ENCODE data around the gene LRP10. TPM values are rescaled to one million over a fixed set of nuclear protein-coding genes. Genes with fewer than 3 reads are reported as not detected.
"Not testable (repeated sequence)": the region's sequence is repeated elsewhere in the genome, so short reads cannot be mapped to it uniquely, and the experiment has no call there.

LRP10 gene
- 100 to 1,000 TPM in 1 of 4 donors, 10 to 100 TPM in 3; 31.1 to 109 (median 60.1) TPM for total RNA-seq

- in situ Hi-C loops (cut with MboI; ENCODE audit: low sequenced_read_pairs in 4 of 4), result loop anchor here in 3 of 4 donors (25.0 kb wide), 2 partner anchors 309 to 484 kb away; no protein-coding TSS in a partner anchor
- ATAC-seq, result peak; percentile 86 to 91
- intact Hi-C loops (cut with DNase I; ENCODE audit: low total_unique reads), result loop anchor here (1.0 to 5.0 kb wide), 7 partner anchors 19 to 273 kb away; partner anchors contain the start of genes ABHD4, HAUS4, MRPL52 and PRMT5
Measured at GRCh38 chr14:22871224-22872032, at the start of gene LRP10. Gene LRP10 (plus strand): TSS chr14:22871740. CDS start chr14:22872304, 564 bp downstream.

GRCh38 chr14:22822016-22822570, 49.4 kb upstream of the LRP10 start:
- in situ Hi-C loops (cut with MboI; ENCODE audit: low sequenced_read_pairs in 4 of 4), result loop anchor here in 1 of 4 donors (5.0 kb wide), 1 partner anchor 35 kb away; no protein-coding TSS in a partner anchor
- no peak overlapping the region for H3K27ac ChIP-seq

More at GRCh38 chr14:22871224-22872032, at the start of gene LRP10:
- Histone ChIP-seq H3K4me3 (peak within 1 kb of the TSS; percentile 89 to 100 (median 96)), H3K27ac (peak within 1 kb of the TSS; percentile 98 to 100 (median 99)), H3K36me3 (peaks cover 0 to 34% of the 10 kb centered on the region in 2 donors), H3K9me3 (no peaks in the 10 kb centered on the region), H3K27me3 (no peaks in the 10 kb centered on the region), H3K4me1 (peaks cover 16 to 22% of the 10 kb centered on the region in 2 donors)
- DNase-seq, result peak; percentile 91 to 93
- peak; percentile 88 to 91 for TF ChIP-seq POLR2A (IDR thresholded peaks at IDR 0.05)
- TF ChIP-seq, protein P1, sequence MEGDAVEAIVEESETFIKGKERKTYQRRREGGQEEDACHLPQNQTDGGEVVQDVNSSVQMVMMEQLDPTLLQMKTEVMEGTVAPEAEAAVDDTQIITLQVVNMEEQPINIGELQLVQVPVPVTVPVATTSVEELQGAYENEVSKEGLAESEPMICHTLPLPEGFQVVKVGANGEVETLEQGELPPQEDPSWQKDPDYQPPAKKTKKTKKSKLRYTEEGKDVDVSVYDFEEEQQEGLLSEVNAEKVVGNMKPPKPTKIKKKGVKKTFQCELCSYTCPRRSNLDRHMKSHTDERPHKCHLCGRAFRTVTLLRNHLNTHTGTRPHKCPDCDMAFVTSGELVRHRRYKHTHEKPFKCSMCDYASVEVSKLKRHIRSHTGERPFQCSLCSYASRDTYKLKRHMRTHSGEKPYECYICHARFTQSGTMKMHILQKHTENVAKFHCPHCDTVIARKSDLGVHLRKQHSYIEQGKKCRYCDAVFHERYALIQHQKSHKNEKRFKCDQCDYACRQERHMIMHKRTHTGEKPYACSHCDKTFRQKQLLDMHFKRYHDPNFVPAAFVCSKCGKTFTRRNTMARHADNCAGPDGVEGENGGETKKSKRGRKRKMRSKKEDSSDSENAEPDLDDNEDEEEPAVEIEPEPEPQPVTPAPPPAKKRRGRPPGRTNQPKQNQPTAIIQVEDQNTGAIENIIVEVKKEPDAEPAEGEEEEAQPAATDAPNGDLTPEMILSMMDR (IDR thresholded peaks at IDR 0.05 in 4 of 5, conservative IDR thresholded peaks at IDR 0.05 in 1 of 5), result peak in 1 of 5 experiments; percentile 13

GRCh38 chr14:22822571-22823098, 48.9 kb upstream of the LRP10 start:
- intact Hi-C loops (cut with DNase I; ENCODE audit: low total_unique reads), result loop anchor here (1.0 to 2.0 kb wide), 2 partner anchors 31 to 266 kb away; no protein-coding TSS in a partner anchor
- ATAC-seq, result peak; percentile 75 to 79
- no peak overlapping the region for H3K27ac ChIP-seq
- in situ Hi-C loops (cut with MboI; ENCODE audit: low sequenced_read_pairs in 4 of 4), result loop anchor here in 1 of 4 donors (5.0 kb wide), 1 partner anchor 35 kb away; no protein-coding TSS in a partner anchor
- H3K27me3 ChIP-seq, result peaks cover 0 to 2% (median 0%) of the 10 kb centered on the region in 3 donors
- peaks cover 6 to 11% of the 10 kb centered on the region in 2 donors for H3K4me1 ChIP-seq
- H3K4me3 ChIP-seq, result peak overlapping the region; percentile 43 to 49 (median 46)
- no peaks in the 10 kb centered on the region for H3K9me3 ChIP-seq
- TF ChIP-seq, protein P1 (IDR thresholded peaks at IDR 0.05 in 4 of 5, conservative IDR thresholded peaks at IDR 0.05 in 1 of 5), result peak; percentile 62 to 83 (median 79)
- TF ChIP-seq POLR2A (IDR thresholded peaks at IDR 0.05), result no peak
- no peaks in the 10 kb centered on the region for H3K36me3 ChIP-seq
- DNase-seq, result peak; percentile 27 to 45

More at GRCh38 chr14:22822016-22822570, 49.4 kb upstream of the LRP10 start:
- DNase-seq, result no peak
- H3K36me3 ChIP-seq, result no peaks in the 10 kb centered on the region
- no peak for ATAC-seq
- no peaks in the 10 kb centered on the region for H3K9me3 ChIP-seq
- intact Hi-C loops (cut with DNase I; ENCODE audit: low total_unique reads), result loop anchor here (2.0 kb wide), 1 partner anchor 265 kb away; no protein-coding TSS in a partner anchor
- peaks cover 6 to 11% of the 10 kb centered on the region in 2 donors for H3K4me1 ChIP-seq
- TF ChIP-seq, protein P1 (IDR thresholded peaks at IDR 0.05 in 4 of 5, conservative IDR thresholded peaks at IDR 0.05 in 1 of 5), result no peak
- TF ChIP-seq POLR2A (IDR thresholded peaks at IDR 0.05), result no peak
- peak overlapping the region; percentile 43 to 49 (median 46) for H3K4me3 ChIP-seq
- peaks cover 0 to 2% (median 0%) of the 10 kb centered on the region in 3 donors for H3K27me3 ChIP-seq

DNA sequence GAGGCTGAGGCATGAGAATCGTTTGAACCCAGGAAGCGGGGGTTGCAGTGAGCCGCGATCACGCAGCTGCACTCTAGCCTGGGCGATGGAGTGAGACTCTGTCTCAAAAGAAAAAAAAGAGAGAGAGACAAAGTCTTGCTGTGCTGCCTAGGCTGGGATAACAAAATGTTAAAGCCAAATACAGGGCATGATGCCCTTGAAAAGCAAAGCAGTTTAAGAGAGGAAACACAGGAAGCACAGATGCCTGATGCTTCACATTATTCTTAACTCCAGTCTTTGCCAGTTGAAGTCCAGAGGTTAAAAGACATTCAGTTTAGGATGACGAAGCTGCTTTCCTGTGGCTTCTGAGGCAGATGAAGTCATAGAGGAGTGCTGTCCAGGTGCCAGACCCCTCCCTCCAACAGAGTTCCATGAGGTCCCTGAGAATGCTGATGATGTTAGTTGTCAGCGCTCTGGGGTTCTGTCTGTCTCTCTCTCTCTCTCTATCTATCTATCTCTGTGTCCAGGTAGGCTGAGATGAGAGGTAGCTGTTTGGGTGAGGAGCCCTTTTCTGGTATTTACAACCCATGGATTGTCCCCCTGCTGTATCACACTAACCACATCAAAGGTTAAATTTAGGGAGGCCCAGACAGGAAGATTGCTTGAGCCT, 46.7 kb upstream of the LRP10 start:
- Histone ChIP-seq H3K27ac (no peak overlapping the region), H3K4me1 (peaks cover 6 to 11% of the 10 kb centered on the region in 2 donors), H3K9me3 (no peaks in the 10 kb centered on the region), H3K27me3 (peaks cover 0 to 2% (median 0%) of the 10 kb centered on the region in 3 donors), H3K36me3 (no peaks in the 10 kb centered on the region), H3K4me3 (no peak overlapping the region)
- in situ Hi-C loops (cut with MboI; ENCODE audit: low sequenced_read_pairs in 4 of 4) (loop anchor here in 1 of 4 donors (5.0 kb wide), 1 partner anchor 32 kb away; no protein-coding TSS in a partner anchor), intact Hi-C loops (cut with DNase I; ENCODE audit: low total_unique reads) (no loop called here)
- no peak for DNase-seq
- no peak for ATAC-seq
- TF ChIP-seq, protein P1 (IDR thresholded peaks at IDR 0.05 in 4 of 5, conservative IDR thresholded peaks at IDR 0.05 in 1 of 5), result no peak
- TF ChIP-seq POLR2A (IDR thresholded peaks at IDR 0.05), result no peak

GRCh38 chr14:22829076-22829660, 42.4 kb upstream of the LRP10 start:
- peak overlapping the region; percentile 83 to 87 (median 86) for H3K27ac ChIP-seq
- in situ Hi-C loops (cut with MboI; ENCODE audit: low sequenced_read_pairs in 4 of 4); DNase-seq; H3K27me3 ChIP-seq; H3K9me3 ChIP-seq; H3K4me1 ChIP-seq: not testable (repeated sequence)
- H3K36me3 ChIP-seq, result peaks cover 0 to 14% of the 10 kb centered on the region in 2 donors
- ATAC-seq, result peak in 1 of 2 donors; percentile 14
- peak overlapping the region; percentile 74 to 97 (median 79) for H3K4me3 ChIP-seq
- intact Hi-C loops (cut with DNase I; ENCODE audit: low total_unique reads), result loop anchor here (1.0 kb wide), 2 partner anchors 42 to 63 kb away; partner anchors contain the start of genes LRP10 and OXA1L
